Activated naive CD8-positive, alpha-beta T cell treated with anti-CD3 and anti-CD28 coated beads for 36 hours (primary cell): ENCODE measurements around the gene MPHOSPH10. TPM values are rescaled to one million over a fixed set of nuclear protein-coding genes. Genes with fewer than 3 reads are reported as not detected.
"Not testable (repeated sequence)": the region's sequence is repeated elsewhere in the genome, so short reads cannot be mapped to it uniquely, and the experiment has no call there.

Experiments used
- DNase-seq: peaks from one replicate; pipeline ENCODE4 v3.0.0; 2021
- H3K27ac Mint-ChIP-seq: one replicate; pipeline ENCODE4 v1.8.0; 2022; ENCODE audit warnings: mild to moderate bottlenecking, moderate library complexity, mixed read lengths
- H3K27me3 Mint-ChIP-seq: one replicate; pipeline ENCODE4 v1.8.0; 2022; ENCODE audit warnings: mild to moderate bottlenecking, mixed read lengths
- H3K36me3 Mint-ChIP-seq: one replicate; pipeline ENCODE4 v1.8.0; 2021; ENCODE audit warnings: mild to moderate bottlenecking, mixed read lengths
- H3K4me1 Mint-ChIP-seq: one replicate; pipeline ENCODE4 v1.8.0; 2021; ENCODE audit warnings: mixed read lengths
- H3K4me3 Mint-ChIP-seq: one replicate; pipeline ENCODE4 v1.8.0; 2022; ENCODE audit warnings: mild to moderate bottlenecking, moderate library complexity, mixed read lengths
- H3K9me3 Mint-ChIP-seq: one replicate; pipeline ENCODE4 v1.8.0; 2022; ENCODE audit warnings: mixed read lengths
- total RNA-seq, 2 experiments: library from RNA; stranded (reverse); gene quantifications; one replicate each; pipeline ENCODE4 v1.2.3, GENCODE V29; 2021

Gene MPHOSPH10
- total RNA-seq, 2 experiments from 2014 or later = 69.5 to 74.2 TPM

DNA sequence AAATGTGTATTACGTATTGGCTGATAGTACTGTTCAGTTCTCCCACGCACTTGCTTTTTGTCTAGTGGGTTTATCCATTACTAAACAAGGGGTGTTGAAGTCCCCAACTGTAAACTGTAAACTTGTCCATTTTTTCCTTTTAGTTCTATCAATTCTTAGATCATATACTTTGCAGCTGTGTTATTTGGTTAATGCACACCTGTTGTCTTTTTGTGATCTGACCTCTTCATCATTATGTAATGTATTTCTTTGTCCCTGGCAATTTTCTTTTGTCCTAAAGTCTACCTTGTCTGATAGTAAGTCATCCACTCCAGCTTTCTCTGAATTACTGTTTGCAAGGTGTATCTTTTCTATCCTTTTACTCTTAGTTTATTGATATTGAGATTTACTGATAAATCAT, 22.3 kb upstream of the MPHOSPH10 start:
- Mint-ChIP-seq H3K9me3 (peaks cover 6% of the 10 kb centered on the region), H3K4me1 (no peaks in the 10 kb centered on the region), H3K27ac (no peak overlapping the region)

DNA sequence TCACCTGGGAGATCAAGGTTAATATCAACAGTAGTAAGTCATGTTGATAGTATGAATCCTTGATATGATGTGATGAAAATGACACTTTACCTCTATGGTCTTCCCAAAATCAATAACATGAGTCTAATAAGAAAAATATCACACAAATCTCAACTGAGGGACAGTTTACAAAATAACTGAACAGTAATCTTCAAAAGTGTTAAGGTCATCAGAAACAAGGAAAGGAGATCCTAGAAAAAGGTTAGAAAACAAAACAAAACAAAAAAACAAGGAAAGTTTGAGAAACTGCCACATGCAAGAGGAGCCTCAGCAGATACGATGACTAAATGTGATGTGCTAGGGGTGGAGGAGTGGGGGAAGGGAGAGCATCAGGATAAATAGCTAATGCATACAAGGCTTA, 16.6 kb upstream of the MPHOSPH10 start:
- DNase-seq = no peak
- Mint-ChIP-seq H3K36me3 (peaks cover 17% of the 10 kb centered on the region), H3K27me3 (no peaks in the 10 kb centered on the region), H3K9me3 (no peaks in the 10 kb centered on the region), H3K27ac (no peak overlapping the region), H3K4me3 (no peak overlapping the region), H3K4me1 (peaks cover 3% of the 10 kb centered on the region)

More for the DNA sequence above, 22.3 kb upstream of the MPHOSPH10 start:
- DNase-seq = no peak
- Mint-ChIP-seq H3K36me3 (peaks cover 4% of the 10 kb centered on the region), H3K4me3 (no peak overlapping the region), H3K27me3 (no peaks in the 10 kb centered on the region)

DNA sequence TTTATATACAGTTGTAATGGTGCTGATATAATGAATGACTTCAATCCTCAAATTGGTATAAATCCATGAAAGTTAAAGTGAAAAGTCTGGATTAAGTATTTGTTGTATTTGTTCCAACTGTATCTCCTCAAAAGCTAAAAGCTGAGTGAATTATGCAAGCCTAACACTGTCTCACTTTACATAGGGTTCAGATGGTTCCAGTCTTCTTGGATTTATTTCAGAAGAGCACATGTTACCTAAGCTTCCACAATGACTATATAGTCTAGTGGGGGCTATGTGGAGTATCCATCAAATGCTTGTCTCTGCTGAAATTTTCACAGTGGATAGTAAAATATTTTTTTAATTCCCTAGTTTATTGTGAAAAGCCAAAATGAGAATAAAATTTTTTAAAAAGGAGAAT, 13.4 kb upstream of the MPHOSPH10 start:
- Mint-ChIP-seq H3K9me3 (no peaks in the 10 kb centered on the region), H3K36me3 (peaks cover 19% of the 10 kb centered on the region), H3K4me3 (no peak overlapping the region), H3K4me1 (peaks cover 3% of the 10 kb centered on the region), H3K27ac (no peak overlapping the region), H3K27me3 (no peaks in the 10 kb centered on the region)
- DNase-seq = no peak

DNA sequence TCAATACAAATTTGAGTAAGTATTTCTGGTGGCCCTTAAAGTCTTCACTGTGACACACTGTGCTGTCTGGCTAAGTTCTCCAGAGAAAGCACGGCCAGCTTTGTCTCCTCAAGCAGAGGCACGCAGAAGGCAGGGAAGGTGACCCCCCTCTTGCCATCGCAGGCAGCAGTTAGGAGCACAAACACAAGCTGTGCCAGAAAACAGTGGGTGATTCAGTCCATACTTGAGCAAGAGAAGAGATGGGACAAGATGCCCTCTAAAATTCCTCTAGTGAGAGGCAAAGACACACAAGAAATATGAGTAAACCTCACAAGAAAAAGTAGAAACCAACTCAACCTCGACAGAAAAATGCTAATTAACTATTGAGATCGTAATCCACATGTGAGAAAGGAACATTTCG, 10.2 kb upstream of the MPHOSPH10 start:
- Mint-ChIP-seq H3K27me3 (no peaks in the 10 kb centered on the region), H3K4me1 (no peaks in the 10 kb centered on the region), H3K27ac (no peak overlapping the region), H3K36me3 (peaks cover 20% of the 10 kb centered on the region), H3K4me3 (no peak overlapping the region), H3K9me3 (no peaks in the 10 kb centered on the region)
- DNase-seq = no peak

DNA sequence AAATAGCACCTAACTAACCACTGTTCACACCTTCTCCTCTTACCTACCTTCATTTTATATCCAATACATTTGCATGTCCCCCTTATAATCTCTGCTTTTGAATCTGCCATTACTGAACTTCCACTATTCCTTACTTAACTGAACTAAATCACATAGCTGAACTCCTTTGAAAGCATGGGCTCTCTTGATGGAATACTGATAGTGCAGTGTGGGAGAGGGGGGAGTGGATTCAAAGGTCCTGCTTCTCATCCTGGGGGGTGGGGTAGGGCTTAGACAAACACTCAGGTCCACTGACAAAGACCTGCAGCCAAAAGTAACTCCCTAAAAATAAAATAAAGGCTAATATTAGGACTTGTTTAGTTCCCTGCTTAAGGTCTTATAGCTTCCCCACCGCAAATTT, 9.0 kb upstream of the MPHOSPH10 start:
- Mint-ChIP-seq H3K9me3 (no peaks in the 10 kb centered on the region), H3K27me3 (no peaks in the 10 kb centered on the region), H3K4me3 (no peak overlapping the region), H3K36me3 (peaks cover 18% of the 10 kb centered on the region), H3K27ac (no peak overlapping the region), H3K4me1 (no peaks in the 10 kb centered on the region)
- no peak for DNase-seq

DNA sequence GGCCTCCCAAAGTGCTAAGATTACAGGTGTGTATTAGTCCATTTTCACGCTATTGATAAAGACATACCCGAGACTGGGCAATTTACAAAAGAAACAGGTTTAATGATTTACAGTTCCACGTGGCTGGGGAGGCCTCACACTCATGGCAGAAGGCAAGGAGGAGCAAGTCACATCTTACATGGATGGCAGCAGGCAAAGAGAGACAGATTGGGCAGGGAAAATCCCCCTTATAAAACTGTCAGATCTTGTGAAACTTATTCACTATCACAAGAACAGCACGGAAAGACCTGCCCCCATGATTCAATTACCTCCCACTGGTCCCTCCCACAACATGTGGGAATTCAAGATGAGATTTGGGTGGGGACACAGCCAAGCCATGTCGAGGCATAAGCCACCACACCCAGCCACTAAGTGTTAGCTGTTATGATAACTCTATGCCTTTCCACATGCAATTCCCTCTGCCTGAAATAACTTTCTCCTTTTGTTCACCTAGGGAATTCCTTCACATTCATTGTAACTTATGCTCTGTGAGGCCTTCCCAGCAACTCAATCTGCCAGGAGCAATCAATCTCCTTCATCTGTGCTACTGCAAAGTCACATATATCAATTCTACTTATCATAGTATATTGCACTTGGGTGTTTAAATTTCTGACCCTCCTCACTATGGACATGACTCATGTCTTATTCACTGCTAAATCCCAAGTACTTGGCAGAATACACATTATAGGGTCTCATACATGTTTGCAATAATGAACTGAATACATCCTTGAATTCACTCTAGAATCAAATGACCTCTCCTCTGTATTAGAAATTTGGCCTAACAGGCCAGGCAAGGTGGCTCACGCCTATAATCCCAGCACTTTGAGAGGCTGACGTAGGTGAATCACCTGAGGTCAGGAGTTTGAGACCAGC, 7.8 kb upstream of the MPHOSPH10 start:
- peaks cover 4% of the 10 kb centered on the region for H3K4me1 Mint-ChIP-seq
- peaks cover 18% of the 10 kb centered on the region for H3K36me3 Mint-ChIP-seq
- H3K27me3 Mint-ChIP-seq = no peaks in the 10 kb centered on the region
- H3K9me3 Mint-ChIP-seq = no peaks in the 10 kb centered on the region
- no peak overlapping the region for H3K4me3 Mint-ChIP-seq
- H3K27ac Mint-ChIP-seq = no peak overlapping the region
- no peak for DNase-seq

DNA sequence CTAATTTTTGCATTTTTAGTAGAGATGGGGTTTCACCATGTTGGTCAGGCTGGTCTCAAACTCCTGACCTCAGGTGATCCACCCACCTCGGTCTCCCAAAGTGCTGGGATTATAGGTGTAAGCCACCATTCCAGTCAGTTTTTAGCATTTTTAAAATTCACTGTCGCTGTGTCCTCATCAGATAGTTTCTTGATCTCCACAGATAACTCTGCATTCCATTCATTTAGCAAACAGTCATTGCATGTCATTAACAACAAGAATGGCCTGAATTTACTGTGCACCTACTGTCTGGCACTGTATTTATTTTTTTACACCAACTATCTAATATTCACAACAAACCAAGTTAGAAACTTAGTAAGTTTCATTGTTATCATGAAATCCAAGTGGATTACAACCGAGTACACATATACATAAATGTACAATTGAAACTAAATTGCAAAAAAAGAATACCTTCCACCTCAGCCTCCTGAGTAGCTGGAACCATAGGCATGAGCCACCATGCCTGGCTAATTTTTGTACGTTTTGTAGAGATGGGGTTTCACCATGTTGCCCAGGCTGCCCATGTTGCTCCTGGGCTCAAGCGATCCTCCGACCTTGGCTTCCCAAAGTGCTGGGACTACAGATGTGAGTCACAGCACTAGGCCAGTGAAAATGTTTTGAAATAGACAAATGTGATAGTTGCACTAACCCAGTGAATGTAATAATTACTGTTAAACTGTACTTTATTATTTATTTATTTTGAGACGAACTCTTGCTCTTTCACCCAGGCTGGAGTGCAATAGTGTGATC, 4.7 kb upstream of the MPHOSPH10 start:
- peaks cover 8% of the 10 kb centered on the region for H3K4me1 Mint-ChIP-seq
- H3K36me3 Mint-ChIP-seq = peaks cover 18% of the 10 kb centered on the region
- no peaks in the 10 kb centered on the region for H3K9me3 Mint-ChIP-seq
- DNase-seq = no peak
- no peaks in the 10 kb centered on the region for H3K27me3 Mint-ChIP-seq
- no peak overlapping the region for H3K4me3 Mint-ChIP-seq
- no peak overlapping the region for H3K27ac Mint-ChIP-seq

DNA sequence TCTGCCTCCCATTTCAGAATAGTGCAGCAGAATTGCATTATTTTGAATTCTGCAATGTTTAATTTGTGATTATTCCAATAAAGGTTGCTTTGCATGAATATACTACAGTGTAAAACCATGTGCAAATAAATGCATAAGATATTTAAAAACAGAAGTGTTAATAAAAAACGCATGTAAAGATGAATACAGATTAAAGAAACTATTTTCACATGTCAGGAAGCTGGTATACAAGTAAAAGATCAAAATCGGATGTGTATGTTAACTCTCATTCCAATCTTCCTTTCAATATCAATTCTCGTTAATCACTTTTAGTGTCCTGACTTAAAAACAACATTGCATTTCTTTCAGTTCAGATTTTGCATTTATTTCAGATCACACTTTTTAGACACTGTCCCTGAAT, 3.5 kb upstream of the MPHOSPH10 start:
- no peak overlapping the region for H3K27ac Mint-ChIP-seq
- peaks cover 16% of the 10 kb centered on the region for H3K36me3 Mint-ChIP-seq
- H3K4me3 Mint-ChIP-seq = no peak overlapping the region
- H3K4me1 Mint-ChIP-seq = peaks cover 8% of the 10 kb centered on the region
- no peaks in the 10 kb centered on the region for H3K9me3 Mint-ChIP-seq
- no peak for DNase-seq
- no peaks in the 10 kb centered on the region for H3K27me3 Mint-ChIP-seq

DNA sequence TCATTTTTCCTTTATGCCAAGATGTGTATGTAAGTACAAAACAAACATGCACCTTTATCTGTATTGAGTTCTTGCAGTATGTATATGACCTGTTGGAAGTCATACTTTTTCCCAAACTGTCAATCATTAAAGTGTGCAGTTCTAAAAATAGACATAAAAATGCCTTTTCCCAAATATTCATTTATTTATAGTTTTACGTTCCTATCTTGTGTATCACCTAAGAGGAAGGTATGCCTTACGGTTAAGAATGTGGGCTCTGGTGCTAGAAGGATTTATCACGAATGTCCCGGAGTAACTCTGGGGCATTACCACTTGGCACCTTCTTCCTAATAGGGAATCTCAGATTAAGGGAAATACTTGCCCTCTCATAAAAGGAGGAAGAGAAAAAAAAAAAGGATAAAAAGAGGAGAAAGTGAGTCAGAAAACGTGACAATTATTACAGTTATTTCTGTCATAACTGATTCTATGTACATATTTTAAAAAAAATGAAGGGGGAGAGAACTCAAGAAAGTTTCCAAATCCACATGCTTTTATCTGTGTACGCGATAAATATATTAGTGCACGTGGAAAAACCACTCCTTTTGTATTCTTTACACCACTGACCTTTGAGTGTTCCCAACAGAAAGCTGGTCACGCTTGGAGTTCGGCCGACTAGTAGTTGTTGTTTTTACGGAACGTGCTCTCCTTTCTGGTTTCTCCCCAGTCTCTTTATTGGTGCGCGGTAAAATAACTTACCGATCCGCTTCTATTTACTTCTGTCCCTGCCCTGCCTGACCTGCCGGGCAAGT, 1.1 kb upstream of the MPHOSPH10 start:
- H3K36me3 Mint-ChIP-seq = peaks cover 5% of the 10 kb centered on the region

DNA sequence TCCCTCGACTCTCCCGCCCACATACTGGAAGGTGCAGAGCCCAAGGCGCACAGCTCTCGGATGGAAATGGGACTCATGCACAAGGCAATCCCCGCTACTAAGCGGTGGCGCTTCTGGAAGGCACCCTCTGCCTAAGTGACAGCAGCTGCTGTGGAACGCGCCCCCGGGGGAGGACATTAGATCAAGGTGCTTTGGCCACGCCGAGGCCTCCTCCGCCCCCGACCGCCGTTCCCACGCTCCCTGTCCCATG, 607 bp upstream of the MPHOSPH10 start:
- Mint-ChIP-seq H3K9me3 (no peaks in the 10 kb centered on the region), H3K4me3 (no peak overlapping the region), H3K27me3 (no peaks in the 10 kb centered on the region), H3K36me3 (peaks cover 7% of the 10 kb centered on the region), H3K27ac (no peak overlapping the region), H3K4me1 (peaks cover 8% of the 10 kb centered on the region)
- no peak for DNase-seq

More for the DNA sequence above, 1.1 kb upstream of the MPHOSPH10 start:
- Mint-ChIP-seq H3K4me1 (peaks cover 8% of the 10 kb centered on the region), H3K27ac (no peak overlapping the region), H3K27me3 (no peaks in the 10 kb centered on the region), H3K4me3 (no peak overlapping the region), H3K9me3 (no peaks in the 10 kb centered on the region)
- no peak for DNase-seq

DNA sequence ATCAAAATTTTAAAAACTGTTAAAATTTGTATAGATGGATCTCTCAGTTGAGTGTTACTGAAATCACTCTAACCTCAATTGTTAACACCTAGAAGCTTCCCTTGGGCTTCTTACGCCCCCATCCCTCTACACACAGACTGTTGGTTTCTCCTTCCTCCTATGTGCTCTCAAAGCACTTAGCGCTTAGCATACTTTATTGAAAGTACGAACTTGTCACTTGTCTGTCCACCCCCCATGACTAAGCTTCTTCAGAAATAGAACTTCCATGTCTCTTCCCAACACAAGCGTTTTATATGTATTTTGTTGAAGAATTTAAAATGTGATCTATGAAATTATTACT, 441 bp downstream of the MPHOSPH10 start:
- Mint-ChIP-seq H3K27ac (no peak overlapping the region), H3K27me3 (no peaks in the 10 kb centered on the region), H3K36me3 (peaks cover 8% of the 10 kb centered on the region), H3K9me3 (no peaks in the 10 kb centered on the region), H3K4me1 (peaks cover 8% of the 10 kb centered on the region), H3K4me3 (no peak overlapping the region)
- DNase-seq = no peak

DNA sequence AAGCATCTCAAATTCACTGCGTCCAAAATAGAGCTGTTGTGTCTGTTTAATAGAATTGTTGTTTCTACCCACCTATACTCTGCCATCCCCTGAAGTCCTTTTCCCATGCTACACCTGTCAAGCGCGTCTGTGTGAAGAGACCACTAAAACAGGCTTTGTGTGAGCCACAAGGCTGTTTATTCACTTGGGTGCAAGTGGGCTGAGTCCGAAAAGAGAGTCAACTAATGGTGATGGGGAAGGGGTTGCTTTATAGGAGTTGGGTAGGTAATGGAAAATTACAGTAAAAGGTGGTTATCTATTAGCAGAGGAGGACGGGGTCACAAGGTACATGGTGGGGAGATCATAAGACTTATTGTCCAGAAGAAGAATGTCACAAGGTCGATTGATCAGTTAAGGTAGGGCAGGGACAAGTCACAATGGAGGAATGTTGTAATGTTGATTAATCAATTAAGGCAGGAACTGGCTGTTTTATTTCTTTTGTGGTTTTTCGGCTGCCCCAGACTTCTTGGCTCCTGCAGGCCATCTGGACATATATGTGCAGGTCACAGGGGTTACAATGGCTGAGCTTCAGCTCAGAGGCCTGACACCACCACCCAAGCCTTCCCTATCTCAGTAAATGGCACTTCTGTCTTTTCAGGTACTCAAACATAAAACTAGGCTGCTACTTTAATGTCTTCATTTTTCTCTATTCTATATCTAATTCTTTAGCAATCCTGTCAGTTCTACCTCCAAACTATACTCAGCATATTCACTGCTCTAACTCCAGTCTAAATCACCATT, 1.1 kb downstream of the MPHOSPH10 start:
- peaks cover 11% of the 10 kb centered on the region for H3K36me3 Mint-ChIP-seq
- H3K27me3 Mint-ChIP-seq, H3K4me3 Mint-ChIP-seq, H3K9me3 Mint-ChIP-seq, DNase-seq, H3K4me1 Mint-ChIP-seq, H3K27ac Mint-ChIP-seq: not testable (repeated sequence)

DNA sequence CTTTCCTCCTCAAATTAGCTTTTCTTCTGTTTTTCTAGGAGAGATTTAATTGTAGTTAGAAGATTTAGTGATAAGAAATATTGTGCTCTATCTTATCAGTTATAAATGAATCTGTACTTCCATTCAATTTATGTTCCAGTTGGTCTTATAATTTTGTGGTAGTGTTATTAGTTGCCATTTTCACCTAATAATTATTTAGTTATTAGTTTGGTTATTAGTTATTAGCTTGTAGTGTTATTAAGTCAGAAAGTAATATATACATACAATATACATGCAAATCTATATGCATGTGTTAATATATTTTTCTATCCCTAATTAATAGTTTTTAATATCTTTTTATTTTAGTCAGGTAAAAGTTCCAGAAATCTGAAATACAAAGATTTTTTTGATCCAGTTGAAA, 3.2 kb downstream of the MPHOSPH10 start:
- no peak overlapping the region for H3K4me3 Mint-ChIP-seq
- no peak overlapping the region for H3K27ac Mint-ChIP-seq
- no peaks in the 10 kb centered on the region for H3K4me1 Mint-ChIP-seq
- H3K36me3 Mint-ChIP-seq = peaks cover 10% of the 10 kb centered on the region
- H3K27me3 Mint-ChIP-seq = no peaks in the 10 kb centered on the region
- no peak for DNase-seq
- H3K9me3 Mint-ChIP-seq = no peaks in the 10 kb centered on the region

DNA sequence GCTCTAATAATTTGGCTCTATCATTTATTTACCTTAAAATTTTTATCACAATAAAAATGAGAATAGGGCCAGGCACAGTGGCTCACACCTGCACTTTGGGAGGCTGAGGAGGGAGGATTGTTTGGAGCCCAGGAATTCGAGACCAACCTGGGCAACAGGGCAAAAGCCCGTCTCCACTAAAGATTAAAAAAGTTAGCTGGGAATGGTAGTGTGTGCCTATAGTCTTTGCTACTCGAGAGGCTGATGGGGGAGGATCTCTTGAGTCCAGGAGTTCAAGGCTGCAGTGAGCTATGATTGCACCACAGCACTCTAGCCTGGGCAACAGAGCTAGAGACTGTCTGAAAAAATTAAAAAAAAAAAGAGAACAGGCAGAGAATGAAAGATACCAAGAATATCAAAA, 5.7 kb downstream of the MPHOSPH10 start:
- Mint-ChIP-seq H3K27me3 (no peaks in the 10 kb centered on the region), H3K4me3 (no peak overlapping the region), H3K36me3 (peaks cover 15% of the 10 kb centered on the region), H3K27ac (no peak overlapping the region), H3K4me1 (peaks cover 5% of the 10 kb centered on the region), H3K9me3 (no peaks in the 10 kb centered on the region)
- DNase-seq = no peak

DNA sequence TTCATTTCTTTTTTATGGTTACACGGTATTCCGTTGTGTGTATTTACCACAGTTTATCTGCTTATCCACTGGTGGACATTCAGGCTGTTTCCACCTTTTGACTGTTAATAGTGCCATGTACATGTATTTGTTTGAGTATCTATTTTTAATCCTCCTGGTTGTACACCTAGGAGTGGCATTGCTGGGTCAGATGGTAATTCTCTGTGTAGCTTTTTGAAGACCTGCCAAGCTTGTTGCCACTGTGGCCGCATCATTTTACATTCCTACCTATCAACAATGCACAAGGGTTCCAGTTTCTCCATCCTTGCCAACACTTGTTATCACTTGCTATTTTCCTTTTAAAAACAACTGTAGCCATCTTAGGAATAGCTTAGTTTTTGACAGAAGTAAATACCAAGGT, 13.3 kb downstream of the MPHOSPH10 start:
- no peaks in the 10 kb centered on the region for H3K9me3 Mint-ChIP-seq
- no peaks in the 10 kb centered on the region for H3K27me3 Mint-ChIP-seq
- DNase-seq = no peak
- no peak overlapping the region for H3K27ac Mint-ChIP-seq
- H3K4me3 Mint-ChIP-seq = no peak overlapping the region
- H3K36me3 Mint-ChIP-seq = peaks cover 21% of the 10 kb centered on the region
- H3K4me1 Mint-ChIP-seq = peaks cover 5% of the 10 kb centered on the region
